GM20000 (cell line): Measurements from ENCODE around the gene AFG1L.
A peak's percentile ranks its signal among the peaks of the same experiment; 100 is the strongest.

Experiments
- DNase-seq: peaks from one replicate; pipeline ENCODE4 v3.0.0; 2012; ENCODE audit warnings: low spot score
- CTCF ChIP-seq: IDR thresholded peaks from 2 replicates; pipeline ENCODE4 v1.5.1; 2012; ENCODE audit warnings: mild to moderate bottlenecking, control low read depth; ENCODE audit errors: extremely low read depth, missing control alignments

AFG1L gene

GRCh38 chr6:108561742-108562502 lies 267.1 kb downstream of the AFG1L start:
- no peak for DNase-seq
- TF ChIP-seq CTCF, result no peak

- no peak for DNase-seq
- no peak for TF ChIP-seq CTCF
These were observed 267.7 kb downstream of the AFG1L start for GRCh38 chr6:108562503-108562993.

- no peak for DNase-seq
- TF ChIP-seq CTCF, result no peak
These were observed 268.4 kb downstream of the AFG1L start for GRCh38 chr6:108563292-108563691.

- no peak for DNase-seq
- TF ChIP-seq CTCF, result no peak
These were observed 269.3 kb downstream of the AFG1L start for GRCh38 chr6:108564178-108564577.

GRCh38 chr6:108565091-108565766 lies 270.4 kb downstream of the AFG1L start:
- DNase-seq, result peak; percentile 63
- no peak for TF ChIP-seq CTCF

GRCh38 chr6:108565893-108566292 lies 271.0 kb downstream of the AFG1L start:
- peak; percentile 44 for DNase-seq
- TF ChIP-seq CTCF, result no peak

GRCh38 chr6:108566406-108566805 lies 271.6 kb downstream of the AFG1L start:
- TF ChIP-seq CTCF, result no peak
- no peak for DNase-seq
